Hematopoietic multipotent progenitor cell treated with erythropoietin and hydrocortisone succinate and interleukin-3 and kit ligand, for 15 days (in vitro differentiated cells): ENCODE data around the gene CAPN5.
"Not testable (repeated sequence)": the region's sequence is repeated elsewhere in the genome, so short reads cannot be mapped to it uniquely, and the experiment has no call there.

Experiments used
- DNase-seq: peaks from one replicate; pipeline ENCODE4 v3.0.0-alpha.2; 2015; ENCODE audit warnings: low spot score

CAPN5 gene

GRCh38 chr11:77042111-77042726 lies 24.6 kb upstream of the CAPN5 start:
- no peak for DNase-seq

GRCh38 chr11:77044356-77044755 lies 22.4 kb upstream of the CAPN5 start:
- no peak for DNase-seq

GRCh38 chr11:77044886-77045285 lies 21.9 kb upstream of the CAPN5 start:
- no peak for DNase-seq

GRCh38 chr11:77046060-77046501 lies 20.7 kb upstream of the CAPN5 start:
- DNase-seq, result peak; percentile 76

- peak; percentile 97 for DNase-seq
Observed at GRCh38 chr11:77047007-77047927, 19.5 kb upstream of the CAPN5 start.

GRCh38 chr11:77047928-77048446 lies 18.8 kb upstream of the CAPN5 start:
- not testable (repeated sequence) for DNase-seq

- peak; percentile 47 for DNase-seq
Observed at GRCh38 chr11:77049026-77049425, 17.7 kb upstream of the CAPN5 start.

- no peak for DNase-seq
Observed at GRCh38 chr11:77051511-77051910, 15.3 kb upstream of the CAPN5 start.

- DNase-seq, result no peak
Observed at GRCh38 chr11:77052518-77052917, 14.3 kb upstream of the CAPN5 start.

GRCh38 chr11:77053217-77054015 lies 13.4 kb upstream of the CAPN5 start:
- DNase-seq, result no peak

GRCh38 chr11:77054084-77054483 lies 12.7 kb upstream of the CAPN5 start:
- no peak for DNase-seq

GRCh38 chr11:77055101-77055561 lies 11.6 kb upstream of the CAPN5 start:
- no peak for DNase-seq

GRCh38 chr11:77055913-77056312 lies 10.9 kb upstream of the CAPN5 start:
- DNase-seq, result no peak

- no peak for DNase-seq
Observed at GRCh38 chr11:77056814-77057402, 9.9 kb upstream of the CAPN5 start.

- DNase-seq, result no peak
Observed at GRCh38 chr11:77057938-77058474, 8.8 kb upstream of the CAPN5 start.

GRCh38 chr11:77058900-77059299 lies 7.9 kb upstream of the CAPN5 start:
- DNase-seq, result no peak

- DNase-seq, result no peak
Observed at GRCh38 chr11:77059806-77060205, 7.0 kb upstream of the CAPN5 start.

GRCh38 chr11:77060234-77060633 lies 6.5 kb upstream of the CAPN5 start:
- no peak for DNase-seq

GRCh38 chr11:77061258-77061657 lies 5.5 kb upstream of the CAPN5 start:
- DNase-seq, result not testable (repeated sequence)

GRCh38 chr11:77062924-77063323 lies 3.8 kb upstream of the CAPN5 start:
- no peak for DNase-seq

GRCh38 chr11:77063407-77063806 lies 3.4 kb upstream of the CAPN5 start:
- no peak for DNase-seq
